SU-DHL-6 (cell line): ENCODE data around the gene HAGH.

Experiments used
- H2AFZ ChIP-seq: fragments of 200-600 bp; sonication (generic); 2 replicates; pipeline ENCODE4 v1.6.1; 2014; ENCODE audit warnings: low read depth, mild to moderate bottlenecking, moderate library complexity, mixed read lengths, antibody characterized with exemption, low read length; ENCODE audit not compliant: severe bottlenecking
- H3F3A ChIP-seq: fragments of 200-600 bp; shearing (Covaris generic); 2 replicates; pipeline ENCODE4 v1.6.0; 2016; ENCODE audit warnings: antibody characterized with exemption, mild to moderate bottlenecking; ENCODE audit not compliant: insufficient read depth
- H3K27ac ChIP-seq: fragments of 200-600 bp; sonication (generic); 2 replicates; pipeline ENCODE4 v1.5.1; 2016; ENCODE audit warnings: low read depth, mild to moderate bottlenecking, low read length, moderate library complexity, mixed read lengths
- H3K27me3 ChIP-seq: fragments of 200-600 bp; sonication (generic), shearing (Covaris generic); 2 replicates; pipeline ENCODE4 v1.6.0; 2014; ENCODE audit warnings: mild to moderate bottlenecking, low read length
- H3K36me3 ChIP-seq: fragments of 200-600 bp; sonication (generic); 2 replicates; pipeline ENCODE4 v1.6.1; 2014; ENCODE audit warnings: mild to moderate bottlenecking, low read length, mixed read lengths
- H3K4me2 ChIP-seq: fragments of 300-600, 200-600 bp; shearing (Covaris generic), sonication (generic); 2 replicates; pipeline ENCODE4 v1.6.0; 2014; ENCODE audit warnings: low read length, low read depth, mild to moderate bottlenecking; ENCODE audit not compliant: poor library complexity, severe bottlenecking
- H3K4me3 ChIP-seq: fragments of 200-600 bp; sonication (generic); 2 replicates; pipeline ENCODE4 v1.5.1; 2014; ENCODE audit warnings: antibody characterized with exemption, low read length, mild to moderate bottlenecking, mixed read lengths; ENCODE audit not compliant: insufficient read depth, poor library complexity, severe bottlenecking
- H3K79me2 ChIP-seq: fragments of 200-600 bp; sonication (generic); 2 replicates; pipeline ENCODE4 v1.6.1; 2014; ENCODE audit warnings: mild to moderate bottlenecking, low read length, moderate library complexity; ENCODE audit not compliant: insufficient read depth
- H3K9ac ChIP-seq: fragments of 200-600 bp; sonication (generic); 2 replicates; pipeline ENCODE4 v1.7.0; 2014; ENCODE audit warnings: mild to moderate bottlenecking, low read length
- H3K9me2 ChIP-seq: fragments of 200-600 bp; sonication (generic); replicated peaks from 2 replicates; pipeline ENCODE4 v1.6.1; 2014; ENCODE audit warnings: low read length; ENCODE audit not compliant: insufficient read depth
- H3K9me3 ChIP-seq: fragments of 200-600 bp; sonication (generic); 2 replicates; pipeline ENCODE4 v1.6.1; 2014; ENCODE audit warnings: low read length, mixed read lengths; ENCODE audit not compliant: insufficient read depth
- H4K20me1 ChIP-seq: fragments of 200-600 bp; sonication (generic); 2 replicates; pipeline ENCODE4 v1.6.1; 2014; ENCODE audit warnings: low read depth, mild to moderate bottlenecking, antibody characterized with exemption, low read length, moderate library complexity, mixed read lengths
- EZH2phosphoT487 ChIP-seq: fragments of 200-600 bp; sonication (generic), shearing (Covaris generic); conservative IDR thresholded peaks from 2 replicates; pipeline ENCODE4 v1.6.1; 2018; ENCODE audit warnings: mild to moderate bottlenecking, antibody characterized with exemption, low read length, moderate library complexity, mixed read lengths
- TF ChIP-seq, protein P1 (sequence below): fragments of 200-600 bp; sonication (generic); IDR thresholded peaks from one replicate; pipeline ENCODE4 v1.5.1; 2017; ENCODE audit warnings: antibody characterized with exemption, mild to moderate bottlenecking, low read length, moderate library complexity; ENCODE audit not compliant: insufficient read depth, poor library complexity, severe bottlenecking

The HAGH gene

DNA sequence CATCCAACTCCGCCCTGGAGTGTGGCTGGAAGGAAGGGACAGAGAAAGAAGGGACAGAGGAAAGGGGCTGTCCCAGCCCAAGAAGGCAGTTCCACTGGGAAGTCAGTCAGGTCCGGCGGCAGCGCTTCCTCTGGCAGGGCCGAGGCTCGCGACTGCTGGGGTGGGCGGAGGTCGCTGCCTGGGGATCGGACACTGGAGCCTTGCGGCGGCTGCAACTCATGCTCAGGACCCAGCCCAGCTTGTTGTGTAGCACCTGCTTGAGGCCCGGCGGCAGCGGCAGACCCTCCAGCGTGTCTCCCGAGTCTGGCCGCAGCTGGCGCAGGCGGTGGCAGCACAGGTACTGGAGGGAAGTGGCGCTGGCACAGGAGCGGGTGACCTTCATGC, 49.6 kb downstream of the HAGH start:
- H3K27me3 ChIP-seq = no peaks in the 10 kb centered on the region
- H2AFZ ChIP-seq = no peak overlapping the region
- H3K27ac ChIP-seq = no peak overlapping the region
- H3F3A ChIP-seq = peaks cover 6% of the 10 kb centered on the region; the same call in 1 of the 2 replicates
- no peaks in the 10 kb centered on the region for H3K36me3 ChIP-seq
- no peak overlapping the region for H3K4me3 ChIP-seq
- no peak for TF ChIP-seq EZH2phosphoT487
- TF ChIP-seq, protein P1, sequence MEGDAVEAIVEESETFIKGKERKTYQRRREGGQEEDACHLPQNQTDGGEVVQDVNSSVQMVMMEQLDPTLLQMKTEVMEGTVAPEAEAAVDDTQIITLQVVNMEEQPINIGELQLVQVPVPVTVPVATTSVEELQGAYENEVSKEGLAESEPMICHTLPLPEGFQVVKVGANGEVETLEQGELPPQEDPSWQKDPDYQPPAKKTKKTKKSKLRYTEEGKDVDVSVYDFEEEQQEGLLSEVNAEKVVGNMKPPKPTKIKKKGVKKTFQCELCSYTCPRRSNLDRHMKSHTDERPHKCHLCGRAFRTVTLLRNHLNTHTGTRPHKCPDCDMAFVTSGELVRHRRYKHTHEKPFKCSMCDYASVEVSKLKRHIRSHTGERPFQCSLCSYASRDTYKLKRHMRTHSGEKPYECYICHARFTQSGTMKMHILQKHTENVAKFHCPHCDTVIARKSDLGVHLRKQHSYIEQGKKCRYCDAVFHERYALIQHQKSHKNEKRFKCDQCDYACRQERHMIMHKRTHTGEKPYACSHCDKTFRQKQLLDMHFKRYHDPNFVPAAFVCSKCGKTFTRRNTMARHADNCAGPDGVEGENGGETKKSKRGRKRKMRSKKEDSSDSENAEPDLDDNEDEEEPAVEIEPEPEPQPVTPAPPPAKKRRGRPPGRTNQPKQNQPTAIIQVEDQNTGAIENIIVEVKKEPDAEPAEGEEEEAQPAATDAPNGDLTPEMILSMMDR = no peak
- peaks cover 14% of the 10 kb centered on the region for H3K79me2 ChIP-seq
- H3K4me2 ChIP-seq = no peak overlapping the region
- H4K20me1 ChIP-seq = no peaks in the 10 kb centered on the region
- no peaks in the 10 kb centered on the region for H3K9me2 ChIP-seq
- H3K9me3 ChIP-seq = no peaks in the 10 kb centered on the region
- no peak overlapping the region for H3K9ac ChIP-seq

DNA sequence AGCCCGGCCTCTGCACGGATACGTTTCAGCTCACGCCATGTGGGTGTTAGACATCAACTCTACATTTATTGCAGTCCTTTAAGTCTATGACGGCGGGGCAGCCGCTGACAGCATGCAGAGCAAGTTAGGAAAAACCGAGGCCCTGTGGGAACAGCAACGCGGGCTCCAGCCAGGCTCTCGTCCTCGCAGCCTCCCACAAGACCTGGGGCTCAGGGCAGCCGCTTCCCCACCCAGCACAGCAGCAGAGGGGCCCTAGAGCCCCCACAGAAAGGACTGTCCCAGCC, 50.0 kb downstream of the HAGH start:
- Histone ChIP-seq H3K9ac (no peak overlapping the region), H3K4me2 (no peak overlapping the region), H3K27me3 (no peaks in the 10 kb centered on the region), H3K9me3 (no peaks in the 10 kb centered on the region), H3K27ac (no peak overlapping the region), H3F3A (peaks cover 9% of the 10 kb centered on the region; the same call in 1 of the 2 replicates), H3K9me2 (no peaks in the 10 kb centered on the region), H3K36me3 (no peaks in the 10 kb centered on the region), H3K79me2 (peaks cover 16% of the 10 kb centered on the region), H2AFZ (no peak overlapping the region), H4K20me1 (no peaks in the 10 kb centered on the region), H3K4me3 (no peak overlapping the region)
- no peak for TF ChIP-seq EZH2phosphoT487
- TF ChIP-seq, protein P1 = no peak

DNA sequence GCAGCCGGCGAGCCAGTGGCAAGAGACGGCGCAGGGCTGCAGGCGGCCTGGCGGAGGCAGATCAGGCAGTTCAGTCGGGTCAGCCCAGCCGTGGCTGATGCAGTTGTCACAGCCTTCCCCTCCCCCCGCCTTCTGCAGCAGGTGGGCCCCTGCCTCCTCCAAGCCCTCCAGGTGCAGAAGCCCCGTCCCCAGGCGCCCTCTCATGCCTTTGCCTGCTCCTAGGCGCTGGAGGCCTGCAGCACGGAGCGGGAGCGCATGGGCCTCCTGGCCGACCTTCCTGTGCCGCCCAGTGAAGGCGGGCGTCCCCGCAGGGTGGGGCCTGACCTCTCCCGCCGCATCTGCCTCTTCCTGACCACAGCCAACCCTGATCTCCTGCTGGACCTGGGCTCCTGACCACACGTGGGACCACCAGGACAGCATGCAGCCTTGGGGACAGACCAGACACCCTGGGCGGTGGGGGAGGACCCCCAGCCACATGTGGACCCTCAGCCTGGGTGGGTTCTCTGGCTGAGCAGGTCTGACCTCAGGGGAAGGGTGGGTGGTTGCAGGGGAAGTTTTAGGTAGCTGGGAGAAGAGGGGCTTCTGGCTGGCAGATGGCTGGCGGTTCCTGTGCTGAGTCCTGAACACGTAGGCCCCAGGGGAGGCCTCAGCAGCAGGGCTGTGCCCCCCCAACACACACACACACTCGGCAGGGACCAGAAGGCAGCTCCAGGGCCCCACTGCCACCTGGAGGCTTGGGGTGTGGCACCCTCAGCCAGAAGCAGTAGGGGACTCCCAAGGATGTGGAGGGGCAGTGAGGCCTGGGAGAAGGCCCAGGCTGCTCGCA, 50.6 kb downstream of the HAGH start:
- H3K36me3 ChIP-seq = no peaks in the 10 kb centered on the region
- H3K27ac ChIP-seq = no peak overlapping the region
- H4K20me1 ChIP-seq = no peaks in the 10 kb centered on the region
- TF ChIP-seq, protein P1 = no peak
- TF ChIP-seq EZH2phosphoT487 = no peak
- H3K4me2 ChIP-seq = no peak overlapping the region
- H3K79me2 ChIP-seq = peaks cover 16% of the 10 kb centered on the region
- no peak overlapping the region for H3K4me3 ChIP-seq
- no peaks in the 10 kb centered on the region for H3K9me2 ChIP-seq
- H3F3A ChIP-seq = peaks cover 9% of the 10 kb centered on the region; the same call in 1 of the 2 replicates
- H3K9ac ChIP-seq = no peak overlapping the region
- no peaks in the 10 kb centered on the region for H3K27me3 ChIP-seq
- H3K9me3 ChIP-seq = no peaks in the 10 kb centered on the region
- no peak overlapping the region for H2AFZ ChIP-seq
